Hypothalamus (tissue), 51 donors: ENCODE results near the gene ROBO4.

Experiments used
- DNase-seq, 51 donors: peaks; one replicate each; lab custom pipeline; 2025; lab: John Stamatoyannopoulos, UW

ROBO4 gene

GRCh38 chr11:124875943-124876817 is 21.5 kb downstream of the ROBO4 start:
- DNase-seq, result peak in 50 of 51 donors; percentile 50 to 97 (median 88)

DNA sequence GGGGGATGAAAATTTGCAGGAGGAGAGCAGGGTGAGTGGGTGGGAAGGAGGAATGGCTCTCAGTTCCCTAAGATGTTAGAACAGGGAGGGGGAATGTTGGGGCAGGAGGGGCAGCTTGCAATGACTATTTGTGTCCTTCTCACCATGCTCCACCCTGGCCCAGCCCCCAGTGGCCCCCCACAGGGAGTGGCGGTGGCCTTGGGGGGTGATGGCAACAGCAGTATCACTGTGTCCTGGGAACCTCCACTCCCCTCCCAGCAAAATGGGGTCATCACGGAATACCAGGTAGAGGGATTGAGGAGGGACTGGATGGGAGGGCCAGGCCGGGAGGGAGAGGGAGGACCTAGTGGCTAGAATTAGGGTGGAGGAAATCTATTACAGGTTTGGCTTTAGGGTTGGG is 22.3 kb downstream of the ROBO4 start:
- DNase-seq, result no peak

- DNase-seq, result no peak
Observed at GRCh38 chr11:124874571-124875255, 23.0 kb downstream of the ROBO4 start.

DNA sequence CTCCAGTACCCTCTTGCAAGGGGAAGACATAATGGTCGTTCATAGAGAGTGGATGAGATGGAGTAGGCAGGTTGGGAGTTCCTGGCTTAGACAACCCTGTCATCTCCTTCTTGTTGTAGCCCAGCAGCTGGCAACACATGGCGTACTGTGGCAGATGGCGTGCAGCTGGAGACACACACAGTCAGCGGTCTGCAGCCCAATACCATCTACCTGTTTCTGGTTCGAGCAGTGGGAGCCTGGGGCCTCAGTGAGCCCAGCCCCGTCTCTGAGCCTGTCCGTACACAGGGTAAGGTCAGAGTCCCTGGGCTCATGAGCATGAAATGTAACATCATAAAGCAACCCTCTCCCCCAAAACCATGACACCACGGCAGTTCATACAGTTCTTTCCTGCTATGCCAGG is 23.7 kb downstream of the ROBO4 start:
- DNase-seq, result no peak

DNA sequence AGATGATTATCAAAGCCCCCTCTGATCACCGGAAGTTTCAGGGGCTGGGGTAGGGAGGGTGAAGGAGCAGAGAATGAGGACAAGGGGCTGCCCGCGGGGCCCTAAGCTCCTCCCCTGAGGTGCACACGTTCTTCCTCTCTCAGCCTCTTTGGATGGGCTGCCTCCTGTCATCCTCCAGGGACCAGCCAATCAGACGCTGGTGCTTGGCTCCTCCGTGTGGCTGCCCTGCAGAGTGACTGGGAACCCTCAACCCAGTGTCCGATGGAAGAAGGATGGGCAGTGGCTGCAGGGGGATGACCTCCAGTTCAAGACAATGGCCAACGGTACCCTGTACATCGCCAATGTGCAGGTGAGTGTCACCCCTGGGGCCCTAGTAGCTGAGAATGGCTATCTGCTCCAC is 24.9 kb downstream of the ROBO4 start:
- DNase-seq, result no peak

GRCh38 chr11:124872280-124872679 is 25.4 kb downstream of the ROBO4 start:
- DNase-seq, result no peak

DNA sequence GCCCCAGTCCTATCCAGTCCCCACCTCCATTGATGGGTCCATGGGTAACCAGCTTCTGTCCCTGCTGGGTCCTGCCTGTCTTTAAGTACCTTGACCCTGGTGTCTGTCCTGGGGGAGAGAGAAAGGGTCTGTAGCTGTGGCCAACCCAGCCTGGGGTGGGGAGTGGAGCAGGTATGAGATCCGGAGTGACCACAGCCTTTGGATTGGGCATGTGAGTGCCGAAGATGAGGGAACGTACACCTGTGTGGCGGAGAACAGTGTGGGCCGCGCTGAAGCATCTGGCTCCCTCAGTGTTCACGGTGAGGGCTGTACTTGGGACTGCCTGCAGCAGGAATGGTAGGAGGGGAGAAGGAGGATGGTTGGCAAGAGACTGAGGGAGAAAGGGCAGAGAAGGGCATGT is 27.2 kb downstream of the ROBO4 start:
- DNase-seq, result no peak

GRCh38 chr11:124869856-124870387 is 27.7 kb downstream of the ROBO4 start:
- no peak for DNase-seq

GRCh38 chr11:124869331-124869730 is 28.3 kb downstream of the ROBO4 start:
- DNase-seq, result no peak

GRCh38 chr11:124868331-124869274 is 29.1 kb downstream of the ROBO4 start:
- DNase-seq, result no peak

- DNase-seq, result peak in 7 of 51 donors; percentile 7 to 27 (median 11)
Observed at GRCh38 chr11:124867700-124868099, 30.0 kb downstream of the ROBO4 start.

DNA sequence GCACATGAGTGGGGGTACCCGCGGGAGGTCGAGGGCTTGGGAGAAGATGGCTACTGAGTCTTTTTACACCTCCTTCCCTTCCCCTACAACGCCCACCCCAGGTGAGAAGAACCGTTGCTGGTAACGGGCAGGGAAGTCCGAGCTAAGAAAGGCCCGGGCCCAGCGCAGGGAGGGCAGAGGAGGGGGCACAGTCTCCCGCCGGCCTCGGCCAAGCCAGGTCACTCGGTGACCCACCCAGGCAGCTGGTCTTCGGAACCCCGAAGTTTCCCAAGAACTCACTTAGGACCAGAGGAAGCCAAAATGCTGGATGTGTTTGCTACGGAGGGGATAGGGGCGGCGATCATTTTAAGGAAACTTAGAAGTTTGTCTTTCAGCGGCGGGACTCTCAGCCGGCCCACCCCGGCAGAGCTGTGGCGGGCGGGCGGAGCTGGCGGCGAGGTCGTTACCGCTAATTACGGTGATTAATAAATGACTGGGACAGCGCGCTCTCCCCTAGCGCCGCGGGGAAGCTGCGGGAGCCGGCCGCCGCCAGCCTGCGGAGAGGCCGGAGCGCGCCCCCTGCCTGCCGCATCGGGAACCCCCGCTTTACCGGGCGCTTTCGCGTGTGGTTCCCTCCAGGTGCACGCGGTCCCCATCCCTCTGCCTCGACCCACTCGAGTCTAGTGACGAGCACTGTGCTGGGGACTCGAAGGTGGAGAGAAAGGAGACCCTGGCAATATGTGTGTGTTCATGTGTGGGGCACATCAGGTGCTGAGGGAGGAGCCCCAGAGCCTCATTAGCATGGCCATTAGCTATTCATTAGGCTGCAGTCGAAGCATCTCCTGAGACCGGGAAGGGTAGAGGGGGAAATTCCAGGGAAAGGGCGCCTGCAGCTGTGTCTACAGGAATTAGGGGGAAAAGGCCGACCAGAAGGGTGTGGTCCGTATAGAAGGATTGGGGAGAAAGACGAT is 31.5 kb downstream of the ROBO4 start:
- peak in 10 of 51 donors; percentile 3 to 57 (median 22) for DNase-seq

- no peak for DNase-seq
Observed at GRCh38 chr11:124865181-124865901, 32.3 kb downstream of the ROBO4 start, which contains the start of gene ROBO3. ROBO3 (plus strand) TSS chr11:124865432; CDS start chr11:124865578, 146 bp downstream.

- no peak for DNase-seq
Observed at GRCh38 chr11:124864892-124865180, 32.8 kb downstream of the ROBO4 start.

- no peak for DNase-seq
Observed at GRCh38 chr11:124864176-124864891, 33.3 kb downstream of the ROBO4 start.

DNA sequence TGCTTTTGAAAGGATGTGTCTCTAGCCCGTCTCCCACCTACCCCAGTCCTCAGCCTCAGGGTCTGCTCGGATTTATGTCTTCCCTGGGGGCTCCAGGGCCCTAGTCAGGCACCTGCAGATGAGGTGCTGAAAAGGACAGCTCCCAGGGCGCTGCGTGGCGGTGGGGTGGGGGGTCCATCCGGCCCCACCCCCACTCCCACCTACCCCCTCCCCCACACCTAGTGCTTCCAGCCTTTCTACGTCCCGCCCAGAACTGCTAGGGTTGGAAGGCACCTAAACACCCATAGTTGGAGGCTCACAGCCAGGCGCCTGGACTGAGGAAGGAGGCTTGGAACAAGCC is 33.9 kb downstream of the ROBO4 start:
- DNase-seq, result no peak

DNA sequence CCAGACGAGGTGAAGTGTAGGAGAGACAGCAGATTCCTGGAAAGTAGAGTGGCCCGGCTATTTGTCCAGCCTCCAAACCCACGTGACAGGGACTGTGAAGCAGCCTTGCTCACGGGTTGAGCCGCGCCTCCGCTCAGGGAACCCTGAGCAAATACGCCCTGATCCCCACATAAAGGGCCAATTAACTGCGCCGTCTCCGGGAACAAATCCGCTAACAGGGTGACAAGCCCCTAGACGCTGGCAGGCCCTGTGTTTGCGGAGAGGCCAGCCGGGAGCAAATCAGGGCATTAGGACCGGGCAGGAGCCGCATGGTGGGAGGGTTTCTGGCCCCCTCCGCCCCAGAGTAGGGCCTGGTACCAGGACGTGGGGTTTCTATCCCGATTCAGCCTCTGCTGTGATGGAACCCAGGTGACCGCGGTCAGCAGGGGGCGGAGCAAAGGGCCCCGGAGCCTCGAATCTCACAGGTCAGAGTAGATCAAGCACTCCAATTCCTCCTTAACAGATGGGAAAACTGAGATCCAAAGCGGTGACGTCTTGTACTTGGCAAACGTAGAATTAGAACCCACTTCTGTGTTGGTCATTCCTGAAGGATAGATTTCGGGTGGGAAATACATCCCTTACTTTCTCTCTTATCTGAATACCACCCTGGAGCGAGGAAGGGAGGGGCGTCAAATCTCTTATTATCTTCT is 34.4 kb downstream of the ROBO4 start:
- peak in 25 of 51 donors; percentile 6 to 60 (median 31) for DNase-seq

DNA sequence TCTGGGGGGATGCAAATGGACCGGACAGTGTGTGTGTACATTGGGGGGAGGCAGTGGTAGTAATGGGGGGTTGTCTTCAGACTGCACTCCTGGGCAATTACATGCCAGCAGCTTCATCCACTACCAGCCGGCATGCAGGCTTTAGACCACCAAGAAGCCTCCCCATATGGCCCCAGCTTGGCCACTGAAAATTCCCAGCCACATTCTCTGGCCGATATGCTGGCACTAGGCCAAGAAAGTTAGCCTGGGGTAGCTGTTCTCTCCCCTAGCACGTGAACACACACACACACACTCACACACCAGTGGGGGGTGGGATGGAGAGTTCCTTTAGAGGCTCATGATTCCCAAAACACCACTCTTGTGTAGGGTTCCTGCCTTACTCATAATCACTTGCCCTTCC is 36.0 kb downstream of the ROBO4 start:
- no peak for DNase-seq
